Stimulated activated CD4-positive, alpha-beta T cell treated with anti-CD3 and anti-CD28 coated beads, Interleukin-1b, Interleukin-23, amount 100 ng/mL, for 4 hours (primary cell): ENCODE results near the gene BMPR1A.

Experiments
- DNase-seq, 2 donors: peaks; one replicate each; pipeline ENCODE4 v3.0.0-alpha.2; 2020; ENCODE audit warnings: low read depth in 2 of 2

BMPR1A gene

GRCh38 chr10:86765548-86765947 lies 9.1 kb downstream of the BMPR1A start:
- DNase-seq, result no peak

- DNase-seq, result no peak
These were observed 12.1 kb downstream of the BMPR1A start for GRCh38 chr10:86768412-86769062.

GRCh38 chr10:86769991-86770390 lies 13.6 kb downstream of the BMPR1A start:
- DNase-seq, result no peak

- DNase-seq, result no peak
These were observed 14.1 kb downstream of the BMPR1A start for GRCh38 chr10:86770412-86770960.

GRCh38 chr10:86773498-86773897 lies 17.1 kb downstream of the BMPR1A start:
- DNase-seq, result no peak

GRCh38 chr10:86775056-86775869 lies 18.8 kb downstream of the BMPR1A start:
- DNase-seq, result no peak

GRCh38 chr10:86775870-86776180 lies 19.4 kb downstream of the BMPR1A start:
- DNase-seq, result no peak

GRCh38 chr10:86779220-86780017 lies 23.0 kb downstream of the BMPR1A start:
- DNase-seq, result no peak

- no peak for DNase-seq
These were observed 26.4 kb downstream of the BMPR1A start for GRCh38 chr10:86782701-86783418.

GRCh38 chr10:86785037-86785436 lies 28.6 kb downstream of the BMPR1A start:
- DNase-seq, result no peak

GRCh38 chr10:86785968-86786367 lies 29.5 kb downstream of the BMPR1A start:
- no peak for DNase-seq

GRCh38 chr10:86786368-86786767 lies 29.9 kb downstream of the BMPR1A start:
- DNase-seq, result no peak

GRCh38 chr10:86790394-86790793 lies 34.0 kb downstream of the BMPR1A start:
- DNase-seq, result no peak

- no peak for DNase-seq
These were observed 36.2 kb downstream of the BMPR1A start for GRCh38 chr10:86792461-86793167.

GRCh38 chr10:86793696-86794095 lies 37.3 kb downstream of the BMPR1A start:
- no peak for DNase-seq

GRCh38 chr10:86795353-86795752 lies 38.9 kb downstream of the BMPR1A start:
- no peak for DNase-seq

GRCh38 chr10:86798025-86798424 lies 41.6 kb downstream of the BMPR1A start:
- DNase-seq, result no peak

- no peak for DNase-seq
These were observed 42.2 kb downstream of the BMPR1A start for GRCh38 chr10:86798611-86799010.

- DNase-seq, result no peak
These were observed 42.9 kb downstream of the BMPR1A start for GRCh38 chr10:86799188-86799845.

- DNase-seq, result no peak
These were observed 45.6 kb downstream of the BMPR1A start for GRCh38 chr10:86801995-86802394.
